ENCODE data around the gene TCEAL8.

TCEAL8 gene

DNA sequence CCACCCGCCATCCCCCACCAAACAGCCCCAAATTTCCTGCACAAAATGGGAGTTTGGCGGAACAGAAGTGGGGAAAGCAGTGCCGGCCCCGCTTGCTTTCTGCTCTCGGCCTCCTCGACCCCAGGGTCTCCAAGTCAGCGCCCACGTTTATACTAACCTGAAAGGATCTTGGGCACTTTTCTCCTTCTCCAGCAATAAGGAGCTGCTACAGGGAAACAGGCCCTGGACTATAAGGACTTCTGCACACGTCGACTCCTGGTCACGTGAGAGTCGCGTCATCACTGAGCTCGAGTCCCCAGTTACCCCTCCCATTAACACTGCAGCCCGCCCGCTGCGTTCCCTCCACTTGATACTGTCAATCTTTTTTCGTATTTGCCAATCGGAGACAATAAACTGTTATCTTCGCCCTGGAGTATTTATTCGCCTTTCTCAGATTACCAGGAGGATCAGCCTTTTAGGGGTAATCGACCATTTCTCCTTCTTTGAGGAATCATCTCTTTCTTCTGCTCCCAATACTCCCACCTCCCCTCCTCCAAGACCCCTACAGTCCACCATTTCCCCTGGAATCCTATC, at the start of gene TCEAL8:
TSS of gene TCEAL8 (minus strand) at position 235 of the 573 bp plus-strand sequence. CDS start 1,176 bp downstream, outside the sequence.
- DNase-seq (ENCODE audit: low read depth) = peak; percentile 81
- TF ChIP-seq, protein P1, sequence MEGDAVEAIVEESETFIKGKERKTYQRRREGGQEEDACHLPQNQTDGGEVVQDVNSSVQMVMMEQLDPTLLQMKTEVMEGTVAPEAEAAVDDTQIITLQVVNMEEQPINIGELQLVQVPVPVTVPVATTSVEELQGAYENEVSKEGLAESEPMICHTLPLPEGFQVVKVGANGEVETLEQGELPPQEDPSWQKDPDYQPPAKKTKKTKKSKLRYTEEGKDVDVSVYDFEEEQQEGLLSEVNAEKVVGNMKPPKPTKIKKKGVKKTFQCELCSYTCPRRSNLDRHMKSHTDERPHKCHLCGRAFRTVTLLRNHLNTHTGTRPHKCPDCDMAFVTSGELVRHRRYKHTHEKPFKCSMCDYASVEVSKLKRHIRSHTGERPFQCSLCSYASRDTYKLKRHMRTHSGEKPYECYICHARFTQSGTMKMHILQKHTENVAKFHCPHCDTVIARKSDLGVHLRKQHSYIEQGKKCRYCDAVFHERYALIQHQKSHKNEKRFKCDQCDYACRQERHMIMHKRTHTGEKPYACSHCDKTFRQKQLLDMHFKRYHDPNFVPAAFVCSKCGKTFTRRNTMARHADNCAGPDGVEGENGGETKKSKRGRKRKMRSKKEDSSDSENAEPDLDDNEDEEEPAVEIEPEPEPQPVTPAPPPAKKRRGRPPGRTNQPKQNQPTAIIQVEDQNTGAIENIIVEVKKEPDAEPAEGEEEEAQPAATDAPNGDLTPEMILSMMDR (conservative IDR thresholded peaks at IDR 0.05; ENCODE audit: control insufficient read depth, insufficient read depth, low read depth, low read length) = no peak
- H3K4me3 ChIP-seq (ENCODE audit: control insufficient read depth, low read depth, low read length) = peak within 1 kb of the TSS; percentile 66

GRCh38 chrX:103304705-103305104, 49.8 kb upstream of the TCEAL8 start:
- DNase-seq (ENCODE audit: low read depth) = no peak
- TF ChIP-seq, protein P1 (conservative IDR thresholded peaks at IDR 0.05; ENCODE audit: control insufficient read depth, insufficient read depth, low read depth, low read length) = no peak
- H3K4me3 ChIP-seq (ENCODE audit: control insufficient read depth, low read depth, low read length) = no peak overlapping the region

DNA sequence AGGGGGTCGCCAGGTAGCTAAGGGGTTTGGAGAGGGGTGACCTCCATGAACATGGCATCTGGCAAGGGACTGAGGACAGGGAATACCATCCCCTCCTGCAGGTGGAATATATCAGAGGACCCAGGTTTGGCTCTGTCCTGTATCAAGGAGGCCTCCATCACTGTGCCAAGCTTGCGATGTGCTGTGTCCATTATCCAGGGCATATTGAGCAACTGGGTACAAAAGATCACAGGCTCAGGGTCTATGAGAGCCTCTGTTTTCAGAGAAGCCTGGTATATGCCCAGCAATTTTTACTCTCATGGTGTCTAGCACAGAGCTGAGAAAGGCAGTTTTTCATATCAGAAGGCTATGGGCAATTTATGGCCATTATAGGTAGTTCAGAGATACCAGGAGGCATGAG, 38.2 kb upstream of the TCEAL8 start:
- TF ChIP-seq, protein P1 (conservative IDR thresholded peaks at IDR 0.05; ENCODE audit: control insufficient read depth, insufficient read depth, low read depth, low read length) = no peak

DNA sequence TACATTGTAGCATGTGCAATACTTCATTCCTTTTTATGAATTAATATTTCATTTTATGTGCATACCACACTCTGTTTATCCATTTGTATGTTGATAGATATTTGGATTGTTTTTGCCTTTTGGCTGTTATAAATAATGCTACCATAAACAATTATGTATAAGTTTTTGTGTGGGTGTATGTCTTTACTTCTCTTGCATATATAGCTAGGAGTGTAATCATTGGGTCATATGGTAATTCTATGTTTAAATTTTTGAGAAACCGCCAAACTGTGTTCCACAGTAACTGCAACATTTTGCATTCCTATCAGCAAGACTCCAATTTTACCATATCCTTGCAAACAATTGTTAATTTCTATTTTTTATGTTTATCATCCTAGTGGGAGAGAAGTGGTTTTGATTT, 24.7 kb upstream of the TCEAL8 start:
- TF ChIP-seq, protein P1 (conservative IDR thresholded peaks at IDR 0.05; ENCODE audit: control insufficient read depth, insufficient read depth, low read depth, low read length) = no peak
- no peak overlapping the region for H3K4me3 ChIP-seq (ENCODE audit: control insufficient read depth, low read depth, low read length)
- no peak for DNase-seq (ENCODE audit: low read depth)

More for the DNA sequence above, 38.2 kb upstream of the TCEAL8 start:
- H3K4me3 ChIP-seq (ENCODE audit: control insufficient read depth, low read depth, low read length) = no peak overlapping the region
- DNase-seq (ENCODE audit: low read depth) = no peak

DNA sequence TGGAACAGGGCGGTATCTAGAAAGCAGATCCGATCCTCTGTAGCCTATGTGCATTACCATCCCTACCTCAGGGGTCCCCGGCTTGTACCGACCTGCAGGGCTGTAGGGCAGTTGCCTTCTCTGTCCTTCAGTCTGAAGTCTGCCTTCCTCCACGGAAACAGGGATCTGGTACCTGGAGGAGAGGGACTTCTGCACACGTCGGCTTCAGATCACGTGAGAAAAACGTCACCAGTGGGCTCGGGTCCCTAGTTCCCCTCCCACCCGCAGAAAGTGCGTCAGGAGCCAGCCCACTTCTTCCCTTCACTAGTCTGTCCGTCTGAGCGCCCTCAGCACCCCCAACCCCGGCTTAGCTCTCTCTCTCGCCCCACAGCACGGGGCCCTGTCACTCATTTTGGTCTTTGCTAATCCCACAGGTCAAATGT, 21.6 kb upstream of the TCEAL8 start, which contains the start of gene TCEAL5:
TSS of gene TCEAL5 (minus strand) at position 170 of the 422 bp plus-strand sequence. CDS start 2,187 bp downstream, outside the sequence.
- TF ChIP-seq, protein P1 (conservative IDR thresholded peaks at IDR 0.05; ENCODE audit: control insufficient read depth, insufficient read depth, low read depth, low read length) = no peak
- DNase-seq (ENCODE audit: low read depth) = no peak
- H3K4me3 ChIP-seq (ENCODE audit: control insufficient read depth, low read depth, low read length) = no peak within 1 kb of the TSS

DNA sequence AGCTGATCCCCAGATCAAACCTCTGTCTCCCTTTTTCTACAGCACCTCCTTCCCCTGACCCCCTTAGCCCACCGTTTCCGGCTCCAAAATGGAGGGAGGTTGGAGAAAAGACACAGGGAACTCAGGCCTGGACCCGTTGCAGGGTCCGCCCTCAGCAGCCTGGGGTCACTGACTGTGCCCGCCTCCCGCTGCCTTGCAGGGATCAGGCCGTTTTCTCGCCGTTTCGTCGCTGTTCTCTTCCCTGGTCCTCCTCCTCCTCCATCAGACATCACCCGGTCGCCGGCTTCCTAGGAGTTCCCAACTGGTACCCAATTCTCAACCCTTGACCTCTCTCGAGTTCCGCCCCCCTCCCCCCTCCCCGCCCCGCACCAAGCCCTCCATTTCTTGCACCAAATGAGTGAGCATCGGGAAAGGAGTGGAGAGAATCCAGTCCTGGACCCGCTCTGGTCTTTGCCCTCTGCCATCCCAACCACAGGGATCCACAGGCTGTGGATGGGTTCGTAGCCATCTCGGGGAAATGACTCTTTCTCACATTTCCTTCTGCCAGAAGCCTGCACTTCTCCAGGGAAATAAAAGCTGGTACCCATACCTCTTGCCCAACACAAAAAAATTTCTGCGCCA, 21.1 kb upstream of the TCEAL8 start:
- TF ChIP-seq, protein P1 (conservative IDR thresholded peaks at IDR 0.05; ENCODE audit: control insufficient read depth, insufficient read depth, low read depth, low read length) = no peak
- H3K4me3 ChIP-seq (ENCODE audit: control insufficient read depth, low read depth, low read length) = no peak overlapping the region
- no peak for DNase-seq (ENCODE audit: low read depth)

All from fibroblast of mammary gland (primary cell).